KBM-7 (cell line): ENCODE data around the gene NPFFR1.
A peak's percentile ranks its signal among the peaks of the same experiment; 100 is the strongest.
"Not testable (repeated sequence)": the region's sequence is repeated elsewhere in the genome, so short reads cannot be mapped to it uniquely, and the experiment has no call there.

ENCODE experiments used
- DNase-seq: peaks from one replicate; pipeline ENCODE4 v3.0.0-alpha.2; 2015
- in situ Hi-C: fragments of 300-500 bp; cut with MboI; formaldehyde crosslinking; loops from 2 replicates; pipeline ENCODE4 v1.14.3; 2020; ENCODE audit warnings: low sequenced_read_pairs, low pct_unique_long_range_greater_than_20kb, mixed read lengths

The NPFFR1 gene

DNA sequence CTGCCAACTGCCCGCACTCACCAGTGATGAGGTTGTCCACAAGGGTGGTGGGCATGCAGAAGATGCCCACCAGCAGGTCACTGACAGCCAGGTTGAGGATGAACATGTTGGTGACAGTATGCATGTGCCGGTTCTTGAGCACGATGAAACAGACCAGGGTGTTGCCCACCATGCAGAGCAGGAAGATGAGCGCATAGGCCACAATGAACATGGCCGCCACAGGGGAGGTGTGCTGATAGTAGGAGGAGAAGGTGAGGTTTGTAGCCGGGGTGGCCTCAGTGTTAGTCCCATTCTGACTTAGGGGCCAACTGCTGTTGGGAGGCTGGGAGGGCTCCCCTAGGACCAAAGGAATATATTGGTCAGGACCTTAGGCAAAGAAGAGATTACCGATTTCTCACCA lies 17.7 kb downstream of the NPFFR1 start:
- no peak for DNase-seq
- in situ Hi-C loops, result no loop called here

DNA sequence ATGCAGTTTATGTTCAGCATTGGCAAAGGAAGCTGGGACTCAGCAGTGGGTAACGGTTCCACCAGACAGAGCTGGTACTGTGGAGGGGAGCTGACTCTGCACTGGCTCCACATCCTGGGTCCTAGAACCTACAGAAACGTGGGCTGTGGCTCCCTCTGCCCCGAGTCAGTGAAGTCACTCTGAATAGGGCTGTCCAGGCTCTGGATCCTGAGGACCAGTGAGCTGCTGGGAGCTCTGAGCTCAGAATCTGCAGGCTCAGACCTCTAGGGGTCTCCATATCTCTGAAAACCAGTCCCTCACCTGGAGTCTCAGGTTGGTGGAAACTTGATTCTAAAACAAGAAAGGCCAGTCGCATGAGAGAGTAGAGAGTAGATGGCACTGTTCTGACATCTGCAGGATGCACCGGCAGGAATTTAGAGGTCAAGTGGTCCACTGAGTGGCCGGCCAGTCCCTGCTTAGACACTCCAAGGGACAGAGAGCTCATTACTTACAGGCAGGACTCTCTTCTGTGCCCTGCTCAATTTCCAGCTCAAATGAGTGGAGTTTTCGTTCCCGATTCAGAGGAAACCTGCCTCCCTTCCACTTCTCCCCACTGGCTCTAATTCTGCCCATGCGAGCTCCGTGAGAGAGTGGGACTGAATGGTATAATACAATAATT lies 18.6 kb downstream of the NPFFR1 start:
- in situ Hi-C loops, result no loop called here
- no peak for DNase-seq

DNA sequence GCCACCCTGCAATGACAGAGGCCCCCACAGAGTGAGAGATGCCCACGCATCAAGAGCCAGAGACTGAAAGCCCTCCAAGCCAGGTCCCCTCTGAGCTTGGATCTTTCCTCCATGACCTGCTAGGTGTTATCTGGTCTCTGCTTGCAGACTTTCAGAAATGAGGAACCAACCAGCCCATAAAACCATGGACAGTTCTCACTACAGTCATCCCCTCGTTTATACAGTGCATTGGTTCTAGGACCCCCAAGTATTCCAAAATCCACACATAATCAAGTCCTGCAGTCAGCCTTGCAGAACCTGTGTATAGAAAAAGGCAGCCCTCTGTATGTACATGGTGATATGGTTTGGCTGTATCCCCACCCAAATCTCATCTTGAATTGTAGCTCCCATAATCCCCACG lies 23.1 kb downstream of the NPFFR1 start:
- in situ Hi-C loops, result no loop called here
- DNase-seq, result no peak

DNA sequence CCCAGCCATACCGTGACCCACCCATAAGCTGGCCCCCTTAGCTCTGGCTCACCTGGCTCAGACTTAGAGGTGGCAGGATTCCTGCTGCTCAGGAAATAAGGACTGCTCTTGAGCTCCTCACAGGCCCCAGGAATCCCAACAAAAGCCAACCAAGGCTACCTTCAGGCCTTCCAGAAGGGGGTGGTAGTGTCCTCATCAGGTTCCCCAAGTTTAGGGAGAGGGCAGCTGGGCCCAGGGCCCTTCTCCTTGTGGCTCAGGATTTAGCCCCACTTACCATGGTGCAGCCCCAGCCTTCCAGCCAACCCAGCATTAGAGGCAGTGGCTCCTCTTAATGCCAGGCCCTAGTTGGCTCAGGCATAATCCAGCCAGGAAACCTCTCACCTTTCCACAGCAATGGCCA lies 23.5 kb downstream of the NPFFR1 start:
- in situ Hi-C loops, result no loop called here
- DNase-seq, result no peak

DNA sequence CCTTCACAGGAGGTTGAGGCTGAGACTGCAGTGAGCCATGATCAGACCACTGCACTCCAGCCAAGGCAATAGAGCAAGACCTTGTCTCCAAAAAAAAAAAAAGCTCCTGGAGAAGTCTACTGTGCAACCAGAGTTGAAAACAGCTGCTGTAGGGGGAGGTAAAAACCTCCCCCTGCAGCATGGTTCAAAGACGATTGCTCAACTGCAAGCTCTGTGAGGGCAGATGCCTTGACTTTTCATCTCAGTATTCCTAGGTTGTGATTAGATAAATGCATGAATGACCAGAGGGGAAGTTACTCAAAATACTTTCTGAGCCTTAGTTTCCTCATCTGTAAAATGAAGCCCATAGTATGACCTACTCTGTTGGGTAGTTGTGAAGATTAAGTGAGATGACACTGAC lies 25.6 kb downstream of the NPFFR1 start:
- DNase-seq, result no peak
- in situ Hi-C loops, result no loop called here

DNA sequence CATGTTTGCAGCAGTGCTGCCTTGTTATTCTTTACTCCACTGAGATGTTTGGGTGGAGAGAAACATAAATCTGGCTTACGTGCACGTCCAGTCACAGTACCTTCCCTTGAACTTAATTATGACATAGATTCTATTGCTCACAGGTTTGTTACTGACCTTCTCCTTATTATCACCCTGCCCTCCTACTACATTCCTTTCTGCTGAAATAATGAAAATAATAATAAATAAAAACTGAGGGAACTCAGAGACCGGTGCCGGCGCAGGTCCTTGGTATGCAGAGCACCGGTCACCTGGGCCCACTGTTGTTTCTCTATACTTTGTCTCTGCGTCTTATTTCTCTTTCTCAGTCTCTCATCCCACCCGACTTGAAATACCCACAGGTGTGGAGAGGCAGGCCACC lies 26.0 kb downstream of the NPFFR1 start:
- in situ Hi-C loops, DNase-seq: not testable (repeated sequence)

DNA sequence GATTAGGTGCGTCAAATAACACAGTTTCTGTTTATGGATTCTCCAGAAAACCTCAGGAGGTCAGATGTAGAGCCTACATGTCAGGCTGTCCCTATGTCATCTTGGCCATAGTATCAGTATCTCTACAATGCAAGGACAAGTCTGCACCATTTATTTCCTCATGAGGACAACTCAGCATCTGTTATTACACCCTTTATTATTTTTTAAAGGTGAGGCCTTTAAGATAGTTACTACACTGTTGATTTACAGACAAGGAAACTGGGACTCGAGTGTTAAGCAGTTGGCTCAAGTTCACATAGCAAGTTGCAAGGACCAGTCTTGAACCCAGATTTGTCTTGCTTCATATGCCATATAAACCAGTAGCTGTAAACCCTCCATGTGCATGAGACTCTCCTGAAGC lies 27.3 kb downstream of the NPFFR1 start:
- no peak for DNase-seq
- in situ Hi-C loops, result no loop called here

DNA sequence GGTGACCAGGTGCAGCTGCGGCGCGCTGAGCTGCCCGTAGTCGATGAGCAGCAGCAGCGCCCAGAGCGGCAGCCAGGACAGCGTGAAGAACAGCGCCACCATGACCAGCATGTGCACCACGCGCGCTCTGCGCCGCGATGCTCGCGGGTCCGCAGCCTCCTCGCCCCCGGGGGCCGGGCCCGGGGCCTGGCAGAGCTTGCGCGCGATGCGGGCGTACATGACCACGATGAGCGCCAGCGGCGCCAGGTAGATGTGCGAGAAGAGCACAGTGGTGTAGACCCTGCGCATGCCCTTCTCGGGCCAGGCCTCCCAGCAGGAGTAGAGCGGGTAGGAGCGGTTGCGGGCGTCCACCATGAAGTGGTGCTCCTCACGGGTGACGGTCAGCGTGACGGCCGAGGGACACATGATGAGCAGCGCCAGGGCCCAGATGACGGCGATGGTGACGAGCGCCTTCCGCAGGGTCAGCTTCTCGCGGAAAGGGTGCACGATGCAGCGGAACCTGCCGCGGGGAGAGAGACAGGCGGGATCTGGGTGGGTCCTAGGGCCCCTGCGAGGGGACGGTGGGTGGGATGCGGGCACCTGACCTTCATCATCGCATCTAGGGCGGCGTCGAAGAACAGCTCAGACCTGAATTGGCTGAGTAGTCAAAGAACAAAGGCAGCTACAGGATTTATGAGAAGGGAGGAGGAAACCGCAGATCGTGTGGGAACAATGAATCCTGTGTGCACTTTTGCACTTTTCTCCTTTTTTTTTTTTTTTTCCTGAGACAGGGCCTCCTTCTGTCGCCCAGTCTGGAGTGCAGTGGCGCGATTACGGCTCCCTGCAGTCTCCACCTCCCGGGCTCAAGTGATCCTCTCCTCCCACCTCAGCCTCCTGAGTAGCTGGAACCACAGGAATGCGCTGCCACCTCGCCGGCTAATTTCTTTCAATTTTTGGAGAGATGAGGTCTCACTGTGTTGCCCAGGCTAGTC lies 28.2 kb downstream of the NPFFR1 start:
- in situ Hi-C loops, result no loop called here
- DNase-seq, result peak; percentile 48

DNA sequence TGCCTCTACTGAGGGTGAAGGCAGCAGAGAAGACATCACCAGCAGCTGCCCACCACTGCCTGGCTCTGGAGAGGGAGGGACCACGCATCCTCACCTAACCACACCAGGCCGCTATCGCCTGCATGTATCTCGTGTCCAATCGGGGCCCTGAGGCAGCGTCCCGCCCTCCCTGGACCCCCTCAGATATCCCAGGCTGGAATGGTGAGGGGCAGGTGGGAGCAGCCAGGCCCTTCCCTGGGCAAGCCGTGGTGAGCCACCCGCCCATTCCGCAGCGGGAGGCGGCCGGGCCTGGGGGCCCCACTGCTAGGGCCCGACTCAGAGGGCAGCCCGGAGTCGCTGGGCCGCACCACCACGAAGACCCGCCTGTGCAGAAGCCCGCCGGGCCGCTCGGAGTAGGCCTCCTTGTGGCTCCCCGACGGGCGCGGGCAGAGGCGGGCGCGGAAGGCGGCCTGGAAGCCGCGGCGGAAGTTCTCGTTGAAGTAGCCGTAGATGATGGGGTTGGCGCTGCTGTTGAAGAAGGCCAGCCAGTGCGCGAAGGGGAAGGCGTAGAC lies 29.0 kb downstream of the NPFFR1 start:
- in situ Hi-C loops, result no loop called here
- no peak for DNase-seq

DNA sequence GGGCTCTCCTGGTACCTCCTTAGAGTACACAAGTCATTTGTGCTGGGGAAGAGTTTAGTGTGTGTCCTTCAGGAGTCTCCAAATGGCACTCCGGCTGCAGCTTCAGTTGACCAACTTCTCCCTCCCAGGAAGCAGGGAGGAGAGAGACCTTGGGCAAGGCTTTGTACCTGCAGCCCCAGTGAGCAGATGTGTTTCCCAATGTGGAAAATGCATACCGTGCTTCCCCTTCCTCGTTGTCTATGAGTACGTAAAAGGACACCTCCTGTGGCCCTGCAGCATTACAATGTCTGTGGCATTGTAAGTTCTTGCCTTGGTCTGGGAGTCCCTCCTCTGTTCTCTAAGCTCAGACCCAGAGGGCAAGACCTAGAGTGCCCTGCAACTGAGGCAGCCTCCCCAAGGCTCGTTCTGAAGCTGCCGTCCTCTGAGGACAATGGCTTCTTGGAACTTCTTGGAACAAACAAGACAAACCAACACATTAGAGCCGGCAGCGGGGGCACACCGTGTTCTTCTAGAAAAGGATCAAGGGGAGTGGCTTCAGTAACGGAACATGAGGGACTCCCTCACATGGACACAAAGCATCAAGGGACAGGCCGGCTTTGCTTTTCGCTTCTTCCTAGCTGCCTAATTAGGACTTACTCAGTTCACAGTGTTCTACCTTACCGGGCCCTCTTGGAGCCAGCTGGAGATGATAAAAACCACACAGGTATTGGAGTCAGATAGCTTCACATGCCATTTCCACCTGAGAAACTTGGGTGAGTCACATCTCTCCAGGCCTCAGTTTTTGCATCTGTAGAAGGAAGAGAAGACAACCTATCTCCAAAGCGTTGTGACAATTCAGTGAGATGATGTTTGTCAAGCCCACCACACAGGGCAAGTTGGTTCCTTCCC lies 29.7 kb downstream of the NPFFR1 start:
- in situ Hi-C loops, result no loop called here
- no peak for DNase-seq

DNA sequence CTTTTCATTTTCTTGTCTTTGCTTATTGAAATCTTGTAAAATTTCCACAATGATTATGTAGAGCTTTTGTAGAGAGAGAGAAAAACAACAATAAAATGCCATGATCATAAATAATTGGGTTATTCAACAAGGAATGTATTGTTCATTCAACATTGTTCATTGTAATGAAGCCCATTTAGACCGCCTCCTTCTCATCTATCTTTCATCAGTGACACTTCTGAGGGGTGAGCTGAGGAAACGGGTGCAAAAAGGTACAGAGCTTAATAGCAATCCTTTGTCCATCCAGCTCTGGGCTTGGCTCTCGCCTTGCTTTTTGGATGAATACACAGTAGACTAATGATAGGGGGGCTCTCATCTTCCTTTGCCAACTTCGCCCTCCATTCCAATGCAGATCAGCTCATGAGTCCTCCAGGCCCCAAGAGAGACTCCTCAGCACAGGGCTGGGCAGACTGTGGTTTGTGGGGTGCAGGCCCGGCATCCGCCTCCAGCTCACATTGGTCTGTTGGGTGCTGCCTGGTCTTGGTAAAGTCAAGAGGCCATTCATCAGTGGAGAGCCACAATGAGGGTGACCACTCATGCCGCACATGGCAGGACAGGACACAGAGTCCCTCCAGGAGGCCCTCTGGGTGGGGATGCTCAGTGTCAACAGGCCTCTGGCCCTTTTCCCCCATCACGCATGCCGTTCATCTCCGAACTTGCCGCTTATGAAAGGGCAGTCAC lies 32.7 kb downstream of the NPFFR1 start:
- no peak for DNase-seq
- in situ Hi-C loops, result no loop called here

DNA sequence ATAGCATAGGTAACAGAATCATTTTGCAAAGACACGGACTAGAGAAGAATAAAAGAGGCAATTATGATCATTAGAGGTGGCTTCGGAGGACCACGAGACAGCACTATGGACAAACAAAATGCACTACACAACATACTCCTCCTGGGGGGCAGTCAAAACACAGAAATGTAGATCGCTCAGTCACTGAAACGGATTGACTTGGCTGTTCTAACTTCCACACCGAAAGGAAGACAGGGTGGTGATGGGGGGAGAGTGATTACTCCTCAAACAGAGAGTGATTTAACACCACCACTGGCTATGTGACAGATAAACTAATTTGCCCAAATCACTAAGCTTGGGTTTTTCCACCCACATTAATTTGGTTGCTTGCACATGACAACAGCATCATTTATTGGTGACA lies 36.4 kb downstream of the NPFFR1 start:
- in situ Hi-C loops, result no loop called here
- no peak for DNase-seq

DNA sequence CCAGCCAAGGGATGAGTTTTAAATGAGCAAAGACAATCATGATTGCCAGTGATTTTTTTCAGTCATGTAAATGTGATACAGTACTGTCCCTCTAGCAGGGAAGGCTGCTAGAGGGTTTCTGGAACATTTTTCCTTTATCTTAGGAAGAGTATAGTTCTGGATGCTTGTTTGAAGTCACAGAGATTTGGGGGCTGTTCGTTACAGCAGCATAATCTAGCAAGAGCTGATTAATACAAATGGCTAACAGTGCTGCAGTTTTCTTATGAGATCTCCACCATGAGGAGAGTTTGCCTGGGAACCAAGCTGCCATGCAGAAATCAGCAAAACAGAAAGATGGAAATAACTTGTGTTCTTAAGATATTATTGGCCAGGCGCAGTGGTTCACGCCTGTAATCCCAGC lies 42.7 kb downstream of the NPFFR1 start:
- in situ Hi-C loops, result no loop called here

DNA sequence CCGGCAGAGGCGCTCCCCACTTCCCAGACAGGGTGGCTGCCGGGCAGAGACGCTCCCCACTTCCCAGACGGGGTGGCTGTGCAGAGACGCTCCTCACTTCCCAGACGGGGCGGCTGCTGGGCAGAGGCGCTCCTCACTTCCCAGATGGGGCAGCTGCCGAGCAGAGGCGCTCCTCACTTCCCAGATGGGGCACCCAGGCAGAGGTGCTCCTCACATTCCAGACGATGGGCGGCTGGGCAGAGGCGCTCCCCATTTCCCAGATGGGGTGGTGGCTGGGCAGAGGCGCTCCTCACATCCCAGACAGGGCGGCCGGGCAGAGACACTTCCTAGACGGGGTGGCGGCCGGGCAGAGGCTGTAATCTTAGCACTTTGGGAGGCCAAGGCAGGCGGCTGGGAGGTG lies 43.8 kb downstream of the NPFFR1 start:
- in situ Hi-C loops, DNase-seq: not testable (repeated sequence)

More for the DNA sequence above, 42.7 kb downstream of the NPFFR1 start:
- DNase-seq, result no peak

DNA sequence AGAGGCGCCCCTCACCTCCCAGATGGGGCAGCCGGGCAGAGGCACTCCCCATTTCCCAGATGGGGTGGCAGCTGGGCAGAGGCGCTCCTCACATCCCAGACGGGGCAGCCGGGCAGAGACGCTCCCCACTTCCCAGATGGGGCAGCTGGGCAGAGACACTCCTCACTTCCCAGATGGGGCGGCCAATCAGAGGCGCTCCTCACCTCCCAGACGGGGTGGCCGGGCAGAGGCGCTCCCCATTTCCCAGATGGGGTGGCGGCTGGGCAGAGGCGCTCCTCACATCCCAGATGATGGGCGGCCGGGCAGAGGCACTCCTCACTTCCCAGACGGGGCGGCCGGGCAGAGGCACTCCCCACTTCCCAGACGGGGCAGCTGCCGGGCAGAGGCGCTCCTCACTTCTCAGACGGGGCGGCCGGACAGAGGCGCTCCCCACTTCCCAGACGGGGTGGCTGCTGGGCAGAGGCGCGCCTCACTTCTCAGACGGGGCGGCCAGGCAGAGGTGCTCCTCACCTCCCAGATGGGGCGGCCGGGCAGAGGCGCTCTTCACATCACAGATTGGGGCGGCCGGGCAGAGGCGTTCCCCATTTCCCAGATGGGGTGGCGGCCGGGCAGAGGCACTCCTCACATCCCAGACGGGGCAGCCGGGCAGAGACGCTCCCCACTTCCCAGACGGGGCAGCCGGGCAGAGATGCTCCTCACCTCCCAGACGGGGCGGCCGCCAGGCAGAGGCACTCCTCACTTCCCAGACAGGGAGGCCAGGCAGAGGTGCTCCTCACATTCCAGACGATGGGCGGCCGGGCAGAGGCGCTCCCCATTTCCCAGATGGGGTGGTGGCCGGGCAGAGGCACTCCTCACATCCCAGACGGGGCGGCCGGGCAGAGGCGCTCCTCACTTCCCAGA lies 44.5 kb downstream of the NPFFR1 start:
- DNase-seq, in situ Hi-C loops: not testable (repeated sequence)

DNA sequence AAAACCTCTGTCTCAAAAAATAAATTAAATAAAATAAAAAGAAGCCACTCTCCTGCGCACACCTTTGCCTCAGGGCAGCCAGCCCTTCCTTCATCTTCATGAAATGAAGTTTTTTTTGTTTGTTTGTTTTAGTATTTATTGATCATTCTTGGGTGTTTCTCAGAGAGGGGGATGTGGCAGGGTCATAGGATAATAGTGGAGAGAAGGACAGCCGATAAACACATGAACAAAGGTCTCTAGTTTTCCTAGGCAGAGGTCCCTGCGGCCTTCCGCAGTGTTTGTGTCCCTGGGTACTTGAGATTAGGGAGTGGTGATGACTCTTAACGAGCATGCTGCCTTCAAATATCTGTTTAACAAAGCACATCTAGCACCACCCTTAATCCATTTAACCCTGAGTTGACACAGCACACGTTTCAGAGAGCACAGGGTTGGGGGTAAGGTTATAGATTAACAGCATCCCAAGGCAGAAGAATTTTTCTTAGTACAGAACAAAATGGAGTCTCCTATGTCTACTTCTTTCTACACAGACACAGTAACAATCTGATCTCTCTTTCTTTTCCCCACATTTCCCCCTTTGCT lies 45.8 kb downstream of the NPFFR1 start:
- DNase-seq, in situ Hi-C loops: not testable (repeated sequence)

DNA sequence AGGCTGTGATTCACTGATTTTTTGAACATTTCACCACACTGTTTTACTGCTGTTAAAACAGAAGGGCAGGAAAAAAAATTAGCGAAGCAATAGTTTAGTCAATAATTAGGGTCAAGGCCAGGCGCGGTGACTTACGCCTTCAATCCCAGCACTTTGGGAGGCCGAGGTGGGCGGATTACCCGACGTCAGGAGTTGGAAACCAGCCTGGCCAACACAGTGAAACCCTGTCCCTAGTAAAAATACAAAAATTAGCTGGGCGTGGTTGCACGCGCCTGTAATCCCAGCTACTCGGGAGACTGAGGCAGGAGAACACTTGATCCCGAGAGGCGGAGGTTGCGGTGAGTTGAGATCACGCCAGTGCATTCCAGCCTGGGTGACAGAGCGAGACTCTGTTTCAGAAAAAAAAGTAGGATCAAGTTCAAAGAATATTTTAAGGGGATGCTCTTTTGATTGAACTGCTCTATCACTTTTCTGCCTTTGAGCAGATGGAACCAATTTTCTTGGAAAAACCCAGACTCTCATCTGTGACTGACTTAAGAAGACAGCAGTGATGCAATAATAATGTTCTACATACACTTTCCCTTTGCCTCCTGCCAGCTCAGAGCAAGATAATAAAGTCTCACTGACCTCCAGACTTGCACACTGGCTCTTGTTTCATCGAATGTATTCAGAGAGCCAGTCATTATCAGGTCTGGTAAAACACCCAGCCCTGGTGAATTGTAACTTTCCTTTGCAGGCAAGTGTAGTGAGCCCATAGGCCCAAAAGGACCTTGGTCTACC lies 48.9 kb downstream of the NPFFR1 start:
- in situ Hi-C loops, result no loop called here
- DNase-seq, result peak; percentile 16
